Right atrium auricular region (tissue), 2 donors: ENCODE measurements around the gene PTPRD. TPM values are rescaled to one million over a fixed set of nuclear protein-coding genes. Genes with fewer than 3 reads are reported as not detected.

Experiments
- DNase-seq: peaks from one replicate; pipeline ENCODE4 v3.0.0-alpha.2; 2019; ENCODE audit warnings: low spot score
- H3K27ac ChIP-seq, 2 donors: fragments of 200-600 bp; sonication (generic); 1 replicate in 1 of 2; 2 replicates in 1 of 2; pipeline ENCODE4 v1.5.1; 2016 to 2019
- H3K27me3 ChIP-seq, 2 donors: fragments of 200-600 bp; sonication (generic); one replicate each; pipeline versions ENCODE4 v1.5.1 to v1.6.0; 2017 to 2019
- H3K36me3 ChIP-seq: fragments of 200-600 bp; sonication (generic); one replicate; pipeline ENCODE4 v1.5.1; 2016
- H3K4me1 ChIP-seq, 2 donors: fragments of 200-600 bp; sonication (generic); one replicate each; pipeline versions ENCODE4 v1.5.1 to v1.6.0; 2017 to 2019
- H3K4me3 ChIP-seq, 2 donors: fragments of 200-600 bp; sonication (generic); 1 replicate in 1 of 2; 2 replicates in 1 of 2; pipeline ENCODE4 v1.5.1; 2017 to 2019; ENCODE audit warnings: mild to moderate bottlenecking in 1 of 2, moderate library complexity in 1 of 2
- H3K9me3 ChIP-seq, 2 donors: fragments of 200-600 bp; sonication (generic); one replicate each; pipeline ENCODE4 v1.5.1; 2019
- CTCF ChIP-seq, 2 donors: fragments of 200-600 bp; sonication (generic); IDR thresholded peaks; one replicate each; pipeline ENCODE4 v1.5.1; 2019; ENCODE audit warnings: antibody characterized with exemption in 2 of 2
- total RNA-seq, 2 donors: library from RNA; depleted of rRNA; stranded (reverse); fragments of >200 nt; gene quantifications; one replicate each; pipeline ENCODE4 v1.1.0, GENCODE V29; 2016

PTPRD gene
- total RNA-seq, 2 donors from 2014 or later = 5.5 to 6.6 TPM

DNA sequence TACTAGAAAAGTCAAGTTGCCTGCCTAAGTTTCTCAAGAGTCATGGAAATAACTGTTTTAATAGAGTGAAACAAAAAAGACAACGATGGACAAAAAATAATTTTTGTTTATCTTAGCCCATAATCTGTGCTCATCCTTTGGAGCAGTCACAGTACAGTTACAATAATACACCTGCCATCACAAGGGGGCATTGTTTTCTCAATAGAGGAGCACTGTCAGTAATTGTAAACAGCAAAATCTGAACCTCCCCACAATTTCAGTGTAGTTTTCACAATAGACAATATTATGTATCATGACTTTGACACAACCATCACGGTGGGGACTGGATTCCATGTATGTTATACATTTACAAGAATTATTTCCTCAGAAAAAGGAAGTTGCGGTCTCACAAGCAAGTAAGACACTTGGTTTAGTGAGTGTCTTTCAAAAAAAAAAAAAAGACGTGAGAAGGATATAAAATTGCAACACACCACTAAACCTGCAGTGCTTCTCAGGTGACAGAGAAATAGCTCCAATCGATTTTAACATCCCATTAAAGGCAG is 586.3 kb downstream of the PTPRD start:
- TF ChIP-seq CTCF (IDR thresholded peaks at IDR 0.05) = no peak
- Histone ChIP-seq H3K4me3 (no peak overlapping the region), H3K36me3 (no peaks in the 10 kb centered on the region), H3K27ac (no peak overlapping the region), H3K9me3 (no peaks in the 10 kb centered on the region), H3K27me3 (no peaks in the 10 kb centered on the region), H3K4me1 (no peaks in the 10 kb centered on the region)
- DNase-seq = no peak

- no peak for TF ChIP-seq CTCF (IDR thresholded peaks at IDR 0.05)
- no peak for DNase-seq
- Histone ChIP-seq H3K4me1 (no peaks in the 10 kb centered on the region), H3K27ac (no peak overlapping the region), H3K36me3 (no peaks in the 10 kb centered on the region), H3K9me3 (no peaks in the 10 kb centered on the region), H3K27me3 (no peaks in the 10 kb centered on the region), H3K4me3 (no peak overlapping the region)
These were observed 597.0 kb downstream of the PTPRD start for GRCh38 chr9:10015755-10016154.

GRCh38 chr9:10014889-10015288 is 597.9 kb downstream of the PTPRD start:
- Histone ChIP-seq H3K36me3 (no peaks in the 10 kb centered on the region), H3K4me3 (no peak overlapping the region), H3K27me3 (no peaks in the 10 kb centered on the region), H3K9me3 (no peaks in the 10 kb centered on the region), H3K27ac (no peak overlapping the region), H3K4me1 (no peaks in the 10 kb centered on the region)
- DNase-seq = no peak
- no peak for TF ChIP-seq CTCF (IDR thresholded peaks at IDR 0.05)

GRCh38 chr9:10009401-10009800 is 603.4 kb downstream of the PTPRD start:
- H3K4me3 ChIP-seq = no peak overlapping the region
- no peaks in the 10 kb centered on the region for H3K36me3 ChIP-seq
- no peak for DNase-seq
- no peaks in the 10 kb centered on the region for H3K9me3 ChIP-seq
- no peak overlapping the region for H3K27ac ChIP-seq
- no peak for TF ChIP-seq CTCF (IDR thresholded peaks at IDR 0.05)
- no peaks in the 10 kb centered on the region for H3K4me1 ChIP-seq
- H3K27me3 ChIP-seq = no peaks in the 10 kb centered on the region

DNA sequence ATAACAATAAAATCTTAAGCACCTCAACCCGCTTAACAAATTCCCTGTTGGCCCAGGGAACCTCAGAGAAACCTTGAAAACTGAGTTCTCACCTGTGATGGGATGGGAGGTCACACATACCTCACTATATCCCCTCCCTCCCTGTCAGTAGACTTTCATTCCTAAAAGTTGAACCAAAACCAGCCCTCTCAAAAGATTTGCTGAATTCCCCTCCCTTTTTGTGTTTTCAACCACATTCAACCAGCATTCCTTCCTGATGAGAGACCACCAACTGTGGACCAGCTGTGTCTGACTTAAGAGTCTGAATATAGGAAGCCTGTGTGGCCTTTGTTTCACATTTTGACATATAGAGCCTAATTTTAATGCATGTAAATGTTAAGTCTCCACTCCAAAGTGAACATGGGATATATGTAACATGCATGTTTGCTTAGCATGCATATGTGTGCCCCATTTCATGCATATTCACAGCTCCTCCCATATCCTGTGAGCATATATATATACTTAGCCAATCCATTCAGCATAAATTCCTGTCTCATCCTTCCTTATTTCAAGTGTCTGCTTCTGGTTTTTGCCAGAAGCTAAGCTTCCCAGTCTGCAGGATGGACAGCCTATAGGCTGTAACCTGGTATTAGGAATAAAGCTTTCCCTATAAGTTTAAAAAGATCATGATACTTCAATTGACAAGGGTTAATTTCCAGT is 604.6 kb downstream of the PTPRD start:
- Histone ChIP-seq H3K4me1 (no peaks in the 10 kb centered on the region), H3K36me3 (no peaks in the 10 kb centered on the region), H3K4me3 (no peak overlapping the region), H3K27me3 (no peaks in the 10 kb centered on the region), H3K27ac (no peak overlapping the region), H3K9me3 (no peaks in the 10 kb centered on the region)
- no peak for TF ChIP-seq CTCF (IDR thresholded peaks at IDR 0.05)
- no peak for DNase-seq

DNA sequence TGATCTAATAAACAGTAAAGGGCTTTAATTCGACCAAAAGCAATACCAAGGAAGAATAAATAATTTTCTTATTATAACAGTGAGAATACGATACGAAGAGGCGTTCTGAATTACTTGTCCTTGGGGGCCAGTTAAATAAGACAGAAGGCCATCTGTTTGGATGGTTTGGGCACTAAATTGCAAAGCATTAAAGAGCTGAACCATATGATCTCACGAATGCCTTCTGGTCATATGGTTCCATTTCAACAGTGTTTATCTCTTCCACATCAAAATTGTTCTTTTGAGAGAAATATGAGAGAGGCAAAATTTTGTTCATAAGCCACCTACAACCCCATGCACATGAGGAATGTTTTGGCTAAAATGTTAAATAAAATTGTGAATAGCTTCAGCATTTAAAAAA is 605.4 kb downstream of the PTPRD start:
- Histone ChIP-seq H3K36me3 (no peaks in the 10 kb centered on the region), H3K27me3 (no peaks in the 10 kb centered on the region), H3K4me3 (no peak overlapping the region), H3K4me1 (no peaks in the 10 kb centered on the region), H3K27ac (no peak overlapping the region), H3K9me3 (no peaks in the 10 kb centered on the region)
- no peak for TF ChIP-seq CTCF (IDR thresholded peaks at IDR 0.05)
- DNase-seq = no peak
